GM12874 (cell line): ENCODE measurements around the gene FUBP3.

Source experiments
- CTCF ChIP-seq: IDR thresholded peaks from 2 replicates; pipeline ENCODE4 v1.5.1; 2011; ENCODE audit warnings: low read depth, mild to moderate bottlenecking, control low read depth, low read length, moderate library complexity; ENCODE audit not compliant: insufficient read depth

Gene FUBP3

DNA sequence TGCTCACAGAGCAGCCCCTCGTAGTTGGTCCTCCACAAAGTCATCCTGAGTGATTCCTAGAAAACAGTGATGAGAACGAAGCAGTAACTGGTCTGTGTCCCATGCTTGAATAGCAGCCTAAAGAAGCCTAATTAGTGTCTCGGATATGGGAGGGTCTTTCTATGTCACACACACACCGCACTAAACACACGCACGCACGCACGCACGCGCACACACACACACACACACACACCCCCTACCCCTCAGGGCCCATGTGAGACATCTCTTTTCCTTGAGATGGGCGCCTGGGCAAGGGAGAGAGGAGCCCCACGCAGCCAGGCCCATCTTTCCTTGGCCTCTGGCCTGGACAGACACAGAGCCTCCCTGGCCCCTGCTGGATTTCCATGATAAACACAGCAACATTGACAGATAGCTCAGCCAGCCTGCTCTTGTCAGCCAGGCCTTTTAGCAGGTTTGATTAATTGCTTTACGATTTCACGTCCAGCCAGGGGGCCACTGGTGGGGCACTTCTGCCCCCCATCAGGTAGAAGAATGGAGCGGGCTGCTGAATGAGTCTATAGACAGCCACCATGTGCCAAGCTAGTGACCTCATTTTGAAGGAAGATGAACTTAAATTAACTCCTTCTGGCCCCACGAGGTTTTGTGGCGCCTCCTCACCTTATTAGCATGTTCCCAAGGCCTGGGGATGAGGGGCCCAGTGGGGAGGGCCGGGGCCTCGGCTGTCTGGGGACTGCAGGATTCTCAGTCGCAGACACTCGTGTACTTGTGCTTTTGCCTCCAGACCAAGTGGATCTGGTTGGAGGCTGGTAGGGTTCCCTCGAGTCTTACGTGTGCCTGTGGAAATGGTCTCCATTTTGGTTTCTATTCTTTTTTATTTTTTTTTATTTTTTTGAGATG is 48.8 kb downstream of the FUBP3 start:
- no peak for TF ChIP-seq CTCF

DNA sequence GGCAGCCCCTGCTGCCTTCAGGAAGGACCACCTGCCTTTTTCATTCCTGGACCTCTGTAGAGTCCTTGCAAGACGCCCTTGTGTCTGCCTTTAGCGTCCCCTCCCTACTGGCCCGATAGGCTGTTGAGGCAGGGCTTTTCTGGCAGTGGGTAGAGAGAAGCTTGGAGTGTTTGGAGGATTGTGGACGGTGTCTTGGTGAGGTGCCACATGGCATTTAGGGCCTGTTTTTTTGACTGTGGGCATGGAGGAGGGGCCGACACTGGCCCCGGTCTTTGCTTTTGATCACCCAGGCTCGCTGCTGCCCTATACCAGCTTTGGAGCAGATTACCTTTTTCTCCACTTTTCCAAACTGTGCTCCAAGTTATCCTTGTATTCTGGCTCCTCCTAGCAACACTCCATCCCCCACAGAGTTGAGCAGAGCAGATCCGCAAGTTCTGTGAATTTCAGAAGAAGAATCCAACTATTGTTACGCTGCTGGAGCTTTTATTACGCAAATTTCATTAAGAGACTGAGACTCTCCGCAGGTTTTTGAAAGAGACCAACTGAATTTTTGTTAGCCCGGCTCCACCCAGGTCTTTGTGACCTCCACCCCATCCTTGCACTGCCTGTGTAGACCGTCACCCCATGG is 50.2 kb downstream of the FUBP3 start:
- TF ChIP-seq CTCF: no peak

DNA sequence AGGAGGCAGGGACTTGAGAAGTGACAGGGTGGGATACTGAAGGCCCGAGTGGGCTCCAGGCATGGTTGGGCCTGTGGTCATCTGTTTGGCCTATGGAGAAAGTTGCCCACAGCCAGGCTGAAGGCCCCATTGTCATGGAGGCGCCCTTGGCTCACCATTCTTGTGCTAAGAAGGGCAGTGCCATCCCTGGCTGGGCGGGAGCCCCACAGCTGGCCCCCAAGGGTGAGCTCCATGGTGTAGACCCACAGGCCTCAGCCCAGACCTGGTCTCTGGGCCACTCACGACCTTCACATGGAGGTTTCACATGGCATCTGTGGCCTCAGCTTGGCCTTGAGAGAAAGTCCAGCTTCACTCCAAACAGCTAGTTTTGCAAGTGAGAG is 50.7 kb downstream of the FUBP3 start:
- no peak for TF ChIP-seq CTCF

- TF ChIP-seq CTCF: no peak
These were observed 51.3 kb downstream of the FUBP3 start for GRCh38 chr9:130630506-130631330.

DNA sequence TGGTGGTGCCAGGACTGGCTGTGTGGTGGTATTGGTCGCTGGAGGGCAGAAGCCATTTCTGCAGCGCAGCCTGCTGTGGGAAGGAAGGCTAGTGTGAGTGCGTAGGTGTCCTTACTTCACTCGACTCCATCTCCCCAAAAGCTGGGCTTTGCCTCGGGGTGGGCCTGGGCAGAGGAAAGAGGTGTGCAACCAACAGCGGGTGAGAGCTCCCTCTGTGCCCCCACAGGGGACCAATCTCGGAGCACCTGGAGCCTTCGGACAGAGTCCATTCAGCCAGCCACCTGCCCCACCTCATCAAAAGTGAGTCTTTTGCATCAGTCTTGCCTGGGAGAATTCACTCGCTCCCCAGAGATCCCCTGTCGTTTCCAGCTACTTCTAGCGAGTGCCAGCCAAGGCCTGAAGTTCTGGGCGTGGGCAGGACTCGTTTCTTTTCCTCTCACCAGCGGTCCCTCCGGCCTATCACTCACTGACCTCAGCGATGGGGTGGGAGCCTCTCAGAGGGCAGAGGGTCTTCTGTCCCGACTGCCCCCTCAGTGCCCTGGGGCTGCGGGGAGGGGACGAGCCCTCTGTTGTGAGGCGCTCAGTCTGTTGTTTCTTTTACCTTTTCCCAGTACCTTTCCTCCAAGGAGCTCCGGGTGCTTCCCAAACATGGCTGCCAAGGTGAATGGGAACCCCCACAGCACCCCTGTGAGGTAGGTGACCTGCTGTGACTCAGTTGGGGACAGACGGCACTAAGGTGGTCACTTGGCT is 52.1 kb downstream of the FUBP3 start:
- no peak for TF ChIP-seq CTCF

- no peak for TF ChIP-seq CTCF
These were observed 52.8 kb downstream of the FUBP3 start for GRCh38 chr9:130632081-130632710.
